GM10248 (cell line): Measurements from ENCODE around the gene ATP1A1.

Source experiments
- CTCF ChIA-PET: fragments of 300-600 bp; sonication (Branson Sonifier 250); formaldehyde crosslinking; extraction: SDS; loops from one replicate; lab custom pipeline; 2021; ENCODE audit warnings: antibody characterized with exemption; lab: Yijun Ruan, JAX
- POLR2A ChIA-PET: fragments of 350-650 bp; sonication (Branson Sonifier 250); formaldehyde crosslinking; extraction: SDS; loops from one replicate; lab custom pipeline; 2020; ENCODE audit warnings: antibody characterized with exemption; lab: Yijun Ruan, JAX
- DNase-seq: peaks from one replicate; pipeline ENCODE4 v3.0.0; 2012; ENCODE audit errors: extremely low spot score
- CTCF ChIP-seq: IDR thresholded peaks from 2 replicates; pipeline ENCODE4 v1.5.1; 2012; ENCODE audit warnings: mild to moderate bottlenecking, low read depth; ENCODE audit errors: extremely low read depth, missing control alignments, control extremely low read depth

The ATP1A1 gene

GRCh38 chr1:116445534-116445933 lies 72.5 kb downstream of the ATP1A1 start:
- no peak for DNase-seq
- CTCF ChIA-PET, result interaction anchor here (3.0 kb wide), 1 partner anchor 40 kb away, joined by 11 read pairs; no protein-coding TSS in a partner anchor
- POLR2A ChIA-PET, result no interaction called here
- no peak for TF ChIP-seq CTCF

GRCh38 chr1:116446686-116447085 lies 73.6 kb downstream of the ATP1A1 start:
- no peak for DNase-seq
- POLR2A ChIA-PET, result no interaction called here
- CTCF ChIA-PET, result interaction anchor here (1.5 kb wide), 2 partner anchors 9 to 38 kb away, joined by 3 to 7 read pairs; no protein-coding TSS in a partner anchor
- no peak for TF ChIP-seq CTCF

- DNase-seq, result no peak
- CTCF ChIA-PET, result interaction anchor here (0.7 to 1.6 kb wide), 6 partner anchors 8 to 50 kb away, joined by 3 to 6 read pairs (median 3); no protein-coding TSS in a partner anchor
- POLR2A ChIA-PET, result no interaction called here
- TF ChIP-seq CTCF, result no peak
Observed at GRCh38 chr1:116448785-116449385, 75.8 kb downstream of the ATP1A1 start.

GRCh38 chr1:116449578-116449977 lies 76.5 kb downstream of the ATP1A1 start:
- CTCF ChIA-PET, result interaction anchor here (1.0 kb wide), 2 partner anchors 13 to 18 kb away, joined by 3 read pairs; no protein-coding TSS in a partner anchor

GRCh38 chr1:116451702-116452101 lies 78.7 kb downstream of the ATP1A1 start:
- CTCF ChIA-PET, result interaction anchor here (0.7 to 1.2 kb wide), 2 partner anchors 18 to 34 kb away, joined by 3 to 8 read pairs; no protein-coding TSS in a partner anchor
- no peak for DNase-seq
- TF ChIP-seq CTCF, result no peak
- POLR2A ChIA-PET, result no interaction called here

More at GRCh38 chr1:116449578-116449977, 76.5 kb downstream of the ATP1A1 start:
- TF ChIP-seq CTCF, result no peak
- POLR2A ChIA-PET, result no interaction called here
- DNase-seq, result no peak

- POLR2A ChIA-PET, result no interaction called here
- CTCF ChIA-PET, result interaction anchor here (1.3 to 1.6 kb wide), 3 partner anchors 19 to 315 kb away, joined by 3 to 8 read pairs (median 3); no protein-coding TSS in a partner anchor
- no peak for DNase-seq
- no peak for TF ChIP-seq CTCF
Observed at GRCh38 chr1:116453481-116453880, 80.4 kb downstream of the ATP1A1 start.
